Measurements from ENCODE around the gene NCOA7.

DNA sequence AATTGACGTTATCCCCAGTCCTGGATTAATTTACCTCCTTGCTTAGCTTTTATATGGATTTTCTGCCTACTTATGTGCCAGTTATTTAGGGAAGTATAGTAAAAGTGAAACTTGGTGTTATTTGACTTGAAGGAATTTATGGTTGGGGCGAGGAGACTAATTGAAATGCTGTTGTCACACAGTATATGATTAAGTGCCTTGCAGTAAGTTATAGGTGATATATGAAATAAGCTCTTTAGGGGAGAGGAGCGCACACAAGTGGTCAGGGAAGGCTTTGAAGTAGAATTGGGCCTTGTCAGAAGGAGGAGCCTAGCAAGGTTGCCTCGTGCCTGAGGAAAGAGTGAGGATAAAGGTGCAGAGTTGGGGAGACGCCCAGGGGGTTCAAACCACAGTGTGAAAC is 20.5 kb downstream of the NCOA7 start:
- TF ChIP-seq, protein P1, sequence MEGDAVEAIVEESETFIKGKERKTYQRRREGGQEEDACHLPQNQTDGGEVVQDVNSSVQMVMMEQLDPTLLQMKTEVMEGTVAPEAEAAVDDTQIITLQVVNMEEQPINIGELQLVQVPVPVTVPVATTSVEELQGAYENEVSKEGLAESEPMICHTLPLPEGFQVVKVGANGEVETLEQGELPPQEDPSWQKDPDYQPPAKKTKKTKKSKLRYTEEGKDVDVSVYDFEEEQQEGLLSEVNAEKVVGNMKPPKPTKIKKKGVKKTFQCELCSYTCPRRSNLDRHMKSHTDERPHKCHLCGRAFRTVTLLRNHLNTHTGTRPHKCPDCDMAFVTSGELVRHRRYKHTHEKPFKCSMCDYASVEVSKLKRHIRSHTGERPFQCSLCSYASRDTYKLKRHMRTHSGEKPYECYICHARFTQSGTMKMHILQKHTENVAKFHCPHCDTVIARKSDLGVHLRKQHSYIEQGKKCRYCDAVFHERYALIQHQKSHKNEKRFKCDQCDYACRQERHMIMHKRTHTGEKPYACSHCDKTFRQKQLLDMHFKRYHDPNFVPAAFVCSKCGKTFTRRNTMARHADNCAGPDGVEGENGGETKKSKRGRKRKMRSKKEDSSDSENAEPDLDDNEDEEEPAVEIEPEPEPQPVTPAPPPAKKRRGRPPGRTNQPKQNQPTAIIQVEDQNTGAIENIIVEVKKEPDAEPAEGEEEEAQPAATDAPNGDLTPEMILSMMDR (IDR thresholded peaks at IDR 0.05): no peak
- no peak for TF ChIP-seq POLR2AphosphoS5 (IDR thresholded peaks at IDR 0.05)

Data from stomach (tissue), 4 donors.